Right lobe of liver (tissue), 4 donors: ENCODE results near the gene NPFFR1.

ENCODE experiments used
- POLR2A ChIP-seq: fragments of 450-650 bp; IDR thresholded peaks from one replicate; pipeline ENCODE4 v1.6.1; 2017; ENCODE audit warnings: antibody characterized with exemption, mild to moderate bottlenecking
- TF ChIP-seq, protein P1 (sequence below), 4 donors: fragments of 200-600 bp in 3 of 4; fragments of 450-650 bp in 1 of 4; IDR thresholded peaks; one replicate each; pipeline versions ENCODE4 v1.5.1 to v1.8.0; 2016 to 2022; ENCODE audit warnings: antibody characterized with exemption in 4 of 4, mild to moderate bottlenecking in 2 of 4
- donor health status: DM: no; HTN: no; CAD: no.
- donor health status: DM: no; HTN: no; CAD: no.
- donor health status: DM: no; HTN: yes; CAD: no.

GRCh38 chr10:70269741-70270140 lies 14.1 kb downstream of the NPFFR1 start:
- TF ChIP-seq, protein P1, sequence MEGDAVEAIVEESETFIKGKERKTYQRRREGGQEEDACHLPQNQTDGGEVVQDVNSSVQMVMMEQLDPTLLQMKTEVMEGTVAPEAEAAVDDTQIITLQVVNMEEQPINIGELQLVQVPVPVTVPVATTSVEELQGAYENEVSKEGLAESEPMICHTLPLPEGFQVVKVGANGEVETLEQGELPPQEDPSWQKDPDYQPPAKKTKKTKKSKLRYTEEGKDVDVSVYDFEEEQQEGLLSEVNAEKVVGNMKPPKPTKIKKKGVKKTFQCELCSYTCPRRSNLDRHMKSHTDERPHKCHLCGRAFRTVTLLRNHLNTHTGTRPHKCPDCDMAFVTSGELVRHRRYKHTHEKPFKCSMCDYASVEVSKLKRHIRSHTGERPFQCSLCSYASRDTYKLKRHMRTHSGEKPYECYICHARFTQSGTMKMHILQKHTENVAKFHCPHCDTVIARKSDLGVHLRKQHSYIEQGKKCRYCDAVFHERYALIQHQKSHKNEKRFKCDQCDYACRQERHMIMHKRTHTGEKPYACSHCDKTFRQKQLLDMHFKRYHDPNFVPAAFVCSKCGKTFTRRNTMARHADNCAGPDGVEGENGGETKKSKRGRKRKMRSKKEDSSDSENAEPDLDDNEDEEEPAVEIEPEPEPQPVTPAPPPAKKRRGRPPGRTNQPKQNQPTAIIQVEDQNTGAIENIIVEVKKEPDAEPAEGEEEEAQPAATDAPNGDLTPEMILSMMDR (IDR thresholded peaks at IDR 0.05) = no peak
- TF ChIP-seq POLR2A = no peak
